ENCODE measurements around the gene PSPN. TPM values are rescaled to one million over a fixed set of nuclear protein-coding genes. Genes with fewer than 3 reads are reported as not detected.
"Not testable (repeated sequence)": the region's sequence is repeated elsewhere in the genome, so short reads cannot be mapped to it uniquely, and the experiment has no call there.

PSPN gene
- total RNA-seq, 1 experiment from 2014 or later, result 1.0 TPM

DNA sequence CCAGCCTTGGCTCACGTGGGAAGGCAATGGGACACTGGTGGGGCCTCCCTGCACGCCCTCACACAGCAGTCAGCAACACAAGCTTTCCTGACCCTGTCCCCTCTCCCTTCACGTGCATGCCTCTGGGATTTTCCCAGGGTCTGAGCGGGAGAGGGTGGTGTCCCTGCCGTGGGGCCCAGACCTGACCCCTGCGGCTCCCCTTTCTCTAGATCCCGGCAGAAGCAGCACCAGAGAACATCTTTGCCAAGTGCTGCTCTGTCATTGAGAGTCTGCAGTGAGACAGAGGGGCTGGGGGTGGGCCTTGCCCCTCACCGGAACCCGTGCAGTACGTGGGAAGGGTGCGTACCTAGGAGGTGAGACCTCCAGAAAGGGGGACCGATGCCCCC is 36.3 kb upstream of the PSPN start:
- Histone ChIP-seq H4K20me1 (ENCODE audit: insufficient read depth, low read depth, low read length) (0 out of 2 replicates have a peak, but pooled peaks cover 8% of the 10 kb centered on the region), H2AFZ (ENCODE audit: low read length) (no peak overlapping the region), H3K4me3 (ENCODE audit: low read length) (no peak overlapping the region)

GRCh38 chr19:6409346-6409745 is 33.6 kb upstream of the PSPN start:
- Histone ChIP-seq H2AFZ (ENCODE audit: low read length) (no peak overlapping the region), H4K20me1 (ENCODE audit: insufficient read depth, low read depth, low read length) (0 out of 2 replicates have a peak, but pooled peaks cover 4% of the 10 kb centered on the region)
- no peak for DNase-seq

More for the DNA sequence above, 36.3 kb upstream of the PSPN start:
- peak; percentile 40 for DNase-seq
- Histone ChIP-seq H3K4me1 (ENCODE audit: low read length) (no peaks in the 10 kb centered on the region), H3K27me3 (ENCODE audit: low read length) (no peaks in the 10 kb centered on the region), H3K79me2 (ENCODE audit: low read length) (no peaks in the 10 kb centered on the region), H3K9me3 (ENCODE audit: low read length) (no peaks in the 10 kb centered on the region), H3K27ac (ENCODE audit: low read length) (no peak overlapping the region), H3K9me2 (replicated peaks; ENCODE audit: insufficient read depth, low read length) (no peaks in the 10 kb centered on the region), H3K36me3 (ENCODE audit: insufficient read depth, low read length) (no peaks in the 10 kb centered on the region; the same call in 1 of the 2 replicates), H3K4me2 (ENCODE audit: low read depth, low read length, poor library complexity, severe bottlenecking) (no peak overlapping the region), H3K9ac (ENCODE audit: low read length) (no peak overlapping the region)

GRCh38 chr19:6406401-6406800 is 30.7 kb upstream of the PSPN start:
- no peak overlapping the region for H3K4me2 ChIP-seq (ENCODE audit: low read depth, low read length, poor library complexity, severe bottlenecking)
- no peaks in the 10 kb centered on the region for H3K36me3 ChIP-seq (ENCODE audit: insufficient read depth, low read length)
- H3K27me3 ChIP-seq (ENCODE audit: low read length), result no peaks in the 10 kb centered on the region
- no peaks in the 10 kb centered on the region for H3K79me2 ChIP-seq (ENCODE audit: low read length)
- H2AFZ ChIP-seq (ENCODE audit: low read length), result no peak overlapping the region
- peak; percentile 6 for DNase-seq
- H3K9me2 ChIP-seq (replicated peaks; ENCODE audit: insufficient read depth, low read length), result no peaks in the 10 kb centered on the region
- no peaks in the 10 kb centered on the region for H3K4me1 ChIP-seq (ENCODE audit: low read length)
- H3K9me3 ChIP-seq (ENCODE audit: low read length), result no peaks in the 10 kb centered on the region
- H3K27ac ChIP-seq (ENCODE audit: low read length), result no peak overlapping the region
- no peak overlapping the region for H3K9ac ChIP-seq (ENCODE audit: low read length)
- no peaks in the 10 kb centered on the region for H4K20me1 ChIP-seq (ENCODE audit: insufficient read depth, low read depth, low read length)
- no peak overlapping the region for H3K4me3 ChIP-seq (ENCODE audit: low read length)

More at GRCh38 chr19:6409346-6409745, 33.6 kb upstream of the PSPN start:
- Histone ChIP-seq H3K36me3 (ENCODE audit: insufficient read depth, low read length) (no peaks in the 10 kb centered on the region), H3K4me2 (ENCODE audit: low read depth, low read length, poor library complexity, severe bottlenecking) (no peak overlapping the region), H3K27ac (ENCODE audit: low read length) (no peak overlapping the region), H3K4me1 (ENCODE audit: low read length) (no peaks in the 10 kb centered on the region), H3K9me3 (ENCODE audit: low read length) (no peaks in the 10 kb centered on the region), H3K9me2 (replicated peaks; ENCODE audit: insufficient read depth, low read length) (no peaks in the 10 kb centered on the region), H3K9ac (ENCODE audit: low read length) (no peak overlapping the region), H3K4me3 (ENCODE audit: low read length) (no peak overlapping the region), H3K27me3 (ENCODE audit: low read length) (no peaks in the 10 kb centered on the region), H3K79me2 (ENCODE audit: low read length) (no peaks in the 10 kb centered on the region)

- Histone ChIP-seq H2AFZ (ENCODE audit: low read length) (no peak overlapping the region), H3K9me2 (replicated peaks; ENCODE audit: insufficient read depth, low read length) (no peaks in the 10 kb centered on the region), H3K9me3 (ENCODE audit: low read length) (no peaks in the 10 kb centered on the region), H3K4me1 (ENCODE audit: low read length) (no peaks in the 10 kb centered on the region), H3K79me2 (ENCODE audit: low read length) (no peaks in the 10 kb centered on the region), H3K36me3 (ENCODE audit: insufficient read depth, low read length) (no peaks in the 10 kb centered on the region), H3K27ac (ENCODE audit: low read length) (no peak overlapping the region), H4K20me1 (ENCODE audit: insufficient read depth, low read depth, low read length) (no peaks in the 10 kb centered on the region), H3K27me3 (ENCODE audit: low read length) (no peaks in the 10 kb centered on the region), H3K9ac (ENCODE audit: low read length) (no peak overlapping the region), H3K4me3 (ENCODE audit: low read length) (no peak overlapping the region), H3K4me2 (ENCODE audit: low read depth, low read length, poor library complexity, severe bottlenecking) (no peak overlapping the region)
- peak; percentile 9 for DNase-seq
Measured at GRCh38 chr19:6402837-6403608, 27.3 kb upstream of the PSPN start.

DNA sequence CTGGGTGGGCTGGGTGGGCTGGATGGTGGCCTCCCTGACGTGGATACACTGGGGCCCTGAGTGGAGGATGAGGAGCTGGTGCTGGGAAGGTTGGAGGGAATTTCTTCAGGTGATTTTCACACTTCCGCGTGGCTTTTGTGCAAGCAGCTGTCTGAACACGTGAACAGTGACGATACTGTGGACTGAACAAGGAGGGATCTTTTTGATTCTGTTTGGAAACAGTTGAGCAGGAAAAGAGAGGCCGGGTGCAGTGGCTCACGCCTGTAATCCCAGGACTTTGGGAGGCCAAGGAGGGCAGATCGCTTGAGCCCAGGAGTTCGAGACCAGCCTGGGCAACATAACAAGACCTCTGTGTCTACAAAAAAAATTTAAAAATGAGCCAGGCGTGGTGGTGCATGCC is 26.3 kb upstream of the PSPN start:
- H3K9me2 ChIP-seq (replicated peaks; ENCODE audit: insufficient read depth, low read length), result no peaks in the 10 kb centered on the region
- no peaks in the 10 kb centered on the region for H3K79me2 ChIP-seq (ENCODE audit: low read length)
- no peak overlapping the region for H3K4me2 ChIP-seq (ENCODE audit: low read depth, low read length, poor library complexity, severe bottlenecking)
- H3K4me3 ChIP-seq (ENCODE audit: low read length), result no peak overlapping the region
- peak; percentile 20 for DNase-seq
- no peaks in the 10 kb centered on the region for H3K9me3 ChIP-seq (ENCODE audit: low read length)
- H3K4me1 ChIP-seq (ENCODE audit: low read length), result no peaks in the 10 kb centered on the region
- H3K27ac ChIP-seq (ENCODE audit: low read length), result no peak overlapping the region
- H3K9ac ChIP-seq (ENCODE audit: low read length), result no peak overlapping the region
- H3K27me3 ChIP-seq (ENCODE audit: low read length), result no peaks in the 10 kb centered on the region
- no peaks in the 10 kb centered on the region for H4K20me1 ChIP-seq (ENCODE audit: insufficient read depth, low read depth, low read length)
- H2AFZ ChIP-seq (ENCODE audit: low read length), result no peak overlapping the region
- no peaks in the 10 kb centered on the region for H3K36me3 ChIP-seq (ENCODE audit: insufficient read depth, low read length)

GRCh38 chr19:6400062-6400944 is 24.6 kb upstream of the PSPN start:
- not testable (repeated sequence) for H3K4me2 ChIP-seq (ENCODE audit: low read depth, low read length, poor library complexity, severe bottlenecking); H3K27ac ChIP-seq (ENCODE audit: low read length); H3K9ac ChIP-seq (ENCODE audit: low read length); H3K9me3 ChIP-seq (ENCODE audit: low read length); H3K4me1 ChIP-seq (ENCODE audit: low read length); H3K9me2 ChIP-seq (replicated peaks; ENCODE audit: insufficient read depth, low read length); H3K79me2 ChIP-seq (ENCODE audit: low read length); H4K20me1 ChIP-seq (ENCODE audit: insufficient read depth, low read depth, low read length); H3K4me3 ChIP-seq (ENCODE audit: low read length); H3K27me3 ChIP-seq (ENCODE audit: low read length); H3K36me3 ChIP-seq (ENCODE audit: insufficient read depth, low read length); H2AFZ ChIP-seq (ENCODE audit: low read length)
- peak; percentile 41 for DNase-seq

DNA sequence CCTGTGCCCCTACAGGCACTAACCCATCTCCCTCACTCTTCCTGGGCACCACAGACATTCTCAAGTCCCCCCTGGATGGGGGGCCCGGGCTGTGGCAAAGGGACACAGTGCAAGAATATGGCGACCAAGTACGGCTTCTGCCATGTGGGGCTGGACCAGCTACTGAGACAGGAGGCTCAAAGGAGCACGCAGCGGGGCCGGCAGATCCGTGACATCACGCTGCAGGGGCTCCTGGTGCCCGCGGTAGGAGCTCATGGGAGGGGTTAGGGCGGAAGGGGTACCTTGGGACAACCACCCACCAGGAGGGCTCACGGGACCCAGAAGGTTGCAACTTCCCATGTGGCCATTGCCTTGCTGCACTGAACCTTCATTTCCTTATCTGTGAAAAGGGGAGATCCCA is 20.6 kb upstream of the PSPN start:
- Histone ChIP-seq H3K9me3 (ENCODE audit: low read length) (no peaks in the 10 kb centered on the region), H3K9ac (ENCODE audit: low read length) (no peak overlapping the region), H3K27ac (ENCODE audit: low read length) (no peak overlapping the region), H4K20me1 (ENCODE audit: insufficient read depth, low read depth, low read length) (no peaks in the 10 kb centered on the region), H3K27me3 (ENCODE audit: low read length) (no peaks in the 10 kb centered on the region), H3K4me2 (ENCODE audit: low read depth, low read length, poor library complexity, severe bottlenecking) (no peak overlapping the region), H3K4me3 (ENCODE audit: low read length) (no peak overlapping the region), H3K36me3 (ENCODE audit: insufficient read depth, low read length) (0 out of 2 replicates have a peak, but pooled peaks cover 3% of the 10 kb centered on the region), H2AFZ (ENCODE audit: low read length) (no peak overlapping the region), H3K4me1 (ENCODE audit: low read length) (peaks cover 18% of the 10 kb centered on the region), H3K79me2 (ENCODE audit: low read length) (peaks cover 16% of the 10 kb centered on the region), H3K9me2 (replicated peaks; ENCODE audit: insufficient read depth, low read length) (no peaks in the 10 kb centered on the region)
- DNase-seq, result peak; percentile 31

DNA sequence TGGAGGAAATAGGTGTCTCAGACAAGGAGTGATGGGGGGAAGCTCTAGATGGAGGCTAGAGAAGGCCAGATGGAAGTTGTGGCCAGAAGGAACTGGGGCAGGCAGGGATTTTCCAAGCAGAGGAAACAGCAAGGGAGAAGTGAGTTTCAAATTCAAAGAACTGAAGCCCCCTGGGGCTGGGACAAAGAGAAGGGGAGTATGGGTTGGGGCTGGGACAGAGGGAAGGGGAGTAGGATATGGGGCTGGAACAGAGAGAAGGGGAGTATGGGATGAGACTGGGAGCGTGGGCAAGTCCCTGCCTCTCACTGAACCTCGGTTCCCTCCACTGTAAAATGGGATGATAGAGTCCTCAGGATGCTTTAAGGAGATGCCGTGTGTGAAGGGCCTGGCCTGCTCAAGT is 19.1 kb upstream of the PSPN start:
- DNase-seq, result peak; percentile 38
- H3K4me3 ChIP-seq (ENCODE audit: low read length), result no peak overlapping the region
- no peaks in the 10 kb centered on the region for H4K20me1 ChIP-seq (ENCODE audit: insufficient read depth, low read depth, low read length)
- H3K36me3 ChIP-seq (ENCODE audit: insufficient read depth, low read length), result peaks cover 4% of the 10 kb centered on the region; the same call in 1 of the 2 replicates
- H3K79me2 ChIP-seq (ENCODE audit: low read length), result peaks cover 22% of the 10 kb centered on the region
- H3K9me3 ChIP-seq (ENCODE audit: low read length), result no peaks in the 10 kb centered on the region
- peaks cover 18% of the 10 kb centered on the region for H3K4me1 ChIP-seq (ENCODE audit: low read length)
- H3K9me2 ChIP-seq (replicated peaks; ENCODE audit: insufficient read depth, low read length), result no peaks in the 10 kb centered on the region
- H3K4me2 ChIP-seq (ENCODE audit: low read depth, low read length, poor library complexity, severe bottlenecking), result no peak overlapping the region
- H3K27ac ChIP-seq (ENCODE audit: low read length), result no peak overlapping the region
- no peaks in the 10 kb centered on the region for H3K27me3 ChIP-seq (ENCODE audit: low read length)
- no peak overlapping the region for H3K9ac ChIP-seq (ENCODE audit: low read length)
- no peak overlapping the region for H2AFZ ChIP-seq (ENCODE audit: low read length)
